Measurements from ENCODE around the gene OOSP4B.
"Not testable (repeated sequence)": the region's sequence is repeated elsewhere in the genome, so short reads cannot be mapped to it uniquely, and the experiment has no call there.

- TF ChIP-seq CTCF (IDR thresholded peaks at IDR 0.05 in 4 of 5, conservative IDR thresholded peaks at IDR 0.05 in 1 of 5); POLR2A (IDR thresholded peaks at IDR 0.05): not testable (repeated sequence)
These were observed 34.9 kb upstream of the OOSP4B start for GRCh38 chr11:59982037-59982436.
